ENCODE results near the gene KLF6. TPM values are rescaled to one million over a fixed set of nuclear protein-coding genes. Genes with fewer than 3 reads are reported as not detected.

The KLF6 gene
- total and polyA plus RNA-seq, 2 donors (not counting 1 experiment from before 2014, with no cell fraction given) = 175 to 921 TPM

GRCh38 chr10:3801558-3802192, 16.7 kb upstream of the KLF6 start:
- Histone ChIP-seq H3K27me3 (replicated peaks in 1 of 4; ENCODE audit: control extremely low read depth in 1 of 4, control insufficient read depth in 3 of 4, insufficient read depth in 4 of 4, low read length in 3 of 4) (no peaks in the 10 kb centered on the region), H3K36me3 (replicated peaks in 1 of 2; ENCODE audit: control extremely low read depth in 1 of 2, control insufficient read depth in 1 of 2, extremely low read depth in 1 of 2, insufficient read depth in 2 of 2, low read length in 1 of 2) (no peaks in the 10 kb centered on the region), H3K27ac (ENCODE audit: low read length in 2 of 2) (no peak overlapping the region), H3K4me3 (ENCODE audit: control extremely low read depth in 1 of 5, extremely low read depth in 1 of 5, insufficient read depth in 1 of 5, low read depth in 2 of 5, low read length in 4 of 5) (no peak overlapping the region), H4K20me1 (ENCODE audit: control insufficient read depth, insufficient read depth, low read length, poor library complexity, severe bottlenecking) (no peaks in the 10 kb centered on the region), H3K9ac (ENCODE audit: low read length) (no peak overlapping the region), H2AFZ (ENCODE audit: insufficient read depth, low read depth, low read length, poor library complexity, severe bottlenecking) (no peak overlapping the region), H3K4me2 (replicated peaks; ENCODE audit: low read depth, low read length, poor library complexity, severe bottlenecking) (no peak overlapping the region), H3K79me2 (ENCODE audit: control insufficient read depth, insufficient read depth, low read length) (no peaks in the 10 kb centered on the region), H3K9me3 (ENCODE audit: control extremely low read depth in 1 of 3, control insufficient read depth in 2 of 3, insufficient read depth in 1 of 3, low read length in 2 of 3) (no peaks in the 10 kb centered on the region), H3K4me1 (ENCODE audit: control insufficient read depth in 2 of 2, insufficient read depth in 2 of 2, low read length in 2 of 2) (peaks cover 32 to 36% of the 10 kb centered on the region in 2 donors)
- Mint-ChIP-seq H3K9me3 (ENCODE audit: insufficient read depth) (no peaks in the 10 kb centered on the region), H3K4me1 (peaks cover 33% of the 10 kb centered on the region), H3K27ac (no peak overlapping the region), H3K4me3 (no peak overlapping the region), H3K27me3 (no peaks in the 10 kb centered on the region)
- intact Hi-C loops (cut with micrococcal nuclease) = no loop called here
- no peak for TF ChIP-seq EZH2 (IDR thresholded peaks at IDR 0.05; ENCODE audit: borderline replicate concordance, insufficient read depth, low read depth, low read length, poor library complexity, severe bottlenecking)
- no peak for TF ChIP-seq CTCF (IDR thresholded peaks at IDR 0.05)
- ATAC-seq (ENCODE audit: low read depth) (no peak), DNase-seq (no peak)
- ChIA-PET CTCF (no interaction called here), POLR2A (interaction anchor here (1.2 kb wide), 1 partner anchor 13 kb away, joined by 3 read pairs; no protein-coding TSS in a partner anchor)
- 100% methylated on average over 5 of the region's 11 CpGs for WGBS (ENCODE audit: insufficient coverage)

DNA sequence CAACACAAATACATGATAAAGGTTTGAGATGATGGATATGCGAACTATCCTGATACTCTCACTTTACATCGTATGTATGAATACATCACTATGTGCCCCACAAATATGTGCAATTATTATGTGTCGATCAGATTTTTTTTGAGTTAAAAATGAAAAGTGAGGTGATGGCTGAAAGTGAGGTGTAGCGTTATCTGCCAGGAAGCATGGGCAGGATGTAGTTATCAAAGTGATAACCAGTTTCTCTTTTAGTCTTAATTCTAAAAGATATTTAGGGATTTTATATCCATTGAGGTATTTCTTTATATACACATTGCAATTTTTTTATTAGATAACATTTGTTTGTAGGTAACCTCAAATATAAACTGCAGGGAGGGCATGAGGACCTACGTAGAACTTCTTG, 15.6 kb upstream of the KLF6 start:
- POLR2A ChIA-PET = interaction anchor here (1.3 kb wide), 1 partner anchor 15 kb away, joined by 4 read pairs; the partner anchor contains the start of gene KLF6
- Mint-ChIP-seq H3K4me1 (peaks cover 22% of the 10 kb centered on the region), H3K9me3 (ENCODE audit: insufficient read depth) (no peaks in the 10 kb centered on the region), H3K4me3 (no peak overlapping the region), H3K27me3 (no peaks in the 10 kb centered on the region), H3K27ac (no peak overlapping the region)
- no peaks in the 10 kb centered on the region for H3K27me3 ChIP-seq (replicated peaks in 1 of 4; ENCODE audit: control extremely low read depth in 1 of 4, control insufficient read depth in 3 of 4, insufficient read depth in 4 of 4, low read length in 3 of 4)
- no peaks in the 10 kb centered on the region for H3K79me2 ChIP-seq (ENCODE audit: control insufficient read depth, insufficient read depth, low read length)
- H4K20me1 ChIP-seq (ENCODE audit: control insufficient read depth, insufficient read depth, low read length, poor library complexity, severe bottlenecking) = no peaks in the 10 kb centered on the region
- ATAC-seq (ENCODE audit: low read depth) (no peak), DNase-seq (no peak)
- no peak overlapping the region for H3K4me3 ChIP-seq (ENCODE audit: control extremely low read depth in 1 of 5, extremely low read depth in 1 of 5, insufficient read depth in 1 of 5, low read depth in 2 of 5, low read length in 4 of 5)
- CTCF ChIA-PET = interaction anchor here (0.7 kb wide), 1 partner anchor 15 kb away, joined by 3 read pairs; the partner anchor contains the start of gene KLF6
- H3K9me3 ChIP-seq (ENCODE audit: control extremely low read depth in 1 of 3, control insufficient read depth in 2 of 3, insufficient read depth in 1 of 3, low read length in 2 of 3) = no peaks in the 10 kb centered on the region
- no peak overlapping the region for H3K9ac ChIP-seq (ENCODE audit: low read length)
- intact Hi-C loops (cut with micrococcal nuclease) = no loop called here
- 100% methylated on average over 1 of the region's 5 CpGs for WGBS (ENCODE audit: insufficient coverage)
- TF ChIP-seq CTCF (IDR thresholded peaks at IDR 0.05) = no peak
- no peak for TF ChIP-seq EZH2 (IDR thresholded peaks at IDR 0.05; ENCODE audit: borderline replicate concordance, insufficient read depth, low read depth, low read length, poor library complexity, severe bottlenecking)
- H2AFZ ChIP-seq (ENCODE audit: insufficient read depth, low read depth, low read length, poor library complexity, severe bottlenecking) = no peak overlapping the region
- H3K4me1 ChIP-seq (ENCODE audit: control insufficient read depth in 2 of 2, insufficient read depth in 2 of 2, low read length in 2 of 2) = peaks cover 22 to 25% of the 10 kb centered on the region in 2 donors
- H3K27ac ChIP-seq (ENCODE audit: low read length in 2 of 2) = no peak overlapping the region
- H3K4me2 ChIP-seq (replicated peaks; ENCODE audit: low read depth, low read length, poor library complexity, severe bottlenecking) = no peak overlapping the region
- no peaks in the 10 kb centered on the region for H3K36me3 ChIP-seq (replicated peaks in 1 of 2; ENCODE audit: control extremely low read depth in 1 of 2, control insufficient read depth in 1 of 2, extremely low read depth in 1 of 2, insufficient read depth in 2 of 2, low read length in 1 of 2)
